ENCODE results near the gene KCNH8.

DNA sequence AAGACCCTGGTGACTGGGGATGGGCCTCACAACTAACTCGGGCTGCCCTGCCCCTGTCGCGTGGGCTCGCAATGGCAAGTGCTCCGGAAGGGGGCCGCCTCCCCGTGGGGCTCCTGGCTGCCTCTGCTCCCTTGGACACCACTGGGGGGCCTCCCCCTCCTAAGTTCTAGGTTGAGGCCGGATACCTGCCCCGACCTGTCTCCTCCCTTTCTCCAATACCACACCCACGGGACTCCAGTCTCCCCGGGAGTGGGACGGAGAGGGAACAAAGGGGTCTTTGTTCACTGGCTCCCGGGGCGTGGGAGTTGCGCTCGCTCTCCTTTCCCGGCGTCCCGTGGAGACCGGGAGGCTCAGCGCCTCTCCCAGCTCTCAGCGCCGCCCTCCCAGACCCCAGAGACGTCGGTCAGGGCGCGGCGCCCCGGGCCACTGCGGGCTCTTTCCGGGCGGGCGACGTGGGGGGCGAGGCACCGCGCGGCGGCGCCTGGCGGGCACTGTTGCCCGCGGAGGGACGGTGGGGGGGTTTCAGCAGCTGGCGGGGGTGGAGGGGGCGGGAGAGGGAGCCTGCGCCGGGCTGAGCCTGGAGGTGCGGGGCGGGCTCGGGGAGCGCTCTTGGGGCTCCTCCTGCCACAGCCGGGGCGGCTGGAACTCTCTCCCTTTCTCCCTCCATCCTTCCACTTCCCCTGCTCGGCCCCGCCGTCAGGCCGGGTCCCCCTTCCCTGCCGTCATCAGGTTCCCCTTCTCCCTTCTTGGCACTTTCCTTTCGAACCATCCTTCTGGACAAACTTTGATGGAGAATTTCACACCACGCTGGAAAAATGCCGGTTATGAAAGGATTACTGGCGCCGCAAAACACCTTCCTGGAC, at the start of gene KCNH8:
- TF ChIP-seq POLR2A (IDR thresholded peaks at IDR 0.05) (peak; percentile 19), CTCF (IDR thresholded peaks at IDR 0.05) (no peak)
